CMK (cell line): ENCODE results near the gene CENPP.
A peak's percentile ranks its signal among the peaks of the same experiment; 100 is the strongest.
"Not testable (repeated sequence)": the region's sequence is repeated elsewhere in the genome, so short reads cannot be mapped to it uniquely, and the experiment has no call there.

Experiments
- DNase-seq: peaks from one replicate; pipeline ENCODE4 v3.0.0-alpha.2; 2010; ENCODE audit warnings: low read depth

The CENPP gene

DNA sequence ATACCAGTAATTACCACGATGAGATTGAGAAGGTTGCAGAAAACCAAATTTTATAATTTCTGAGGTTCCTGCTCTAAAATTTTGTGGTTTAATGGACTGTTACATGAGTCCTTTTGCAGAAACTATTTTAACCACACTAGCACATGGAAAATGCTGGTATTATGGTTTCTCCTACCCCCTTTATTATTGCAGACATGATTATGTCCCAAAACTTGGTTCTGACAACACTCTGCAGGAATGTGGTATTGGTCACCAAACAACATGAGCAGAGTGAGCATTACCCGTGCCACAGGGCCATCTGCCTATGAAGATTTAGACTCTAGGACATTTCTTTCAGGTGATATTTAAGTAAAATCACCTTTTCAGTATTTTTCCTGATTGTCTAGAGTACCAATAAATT is 212.8 kb downstream of the CENPP start:
- DNase-seq, result no peak

- no peak for DNase-seq
These were observed 218.2 kb downstream of the CENPP start for GRCh38 chr9:92543972-92544371.

- no peak for DNase-seq
These were observed 219.3 kb downstream of the CENPP start for GRCh38 chr9:92545002-92545510.

GRCh38 chr9:92547356-92547755 is 221.6 kb downstream of the CENPP start:
- DNase-seq, result no peak

- no peak for DNase-seq
These were observed 225.0 kb downstream of the CENPP start for GRCh38 chr9:92550765-92551164.

- DNase-seq, result no peak
These were observed 233.0 kb downstream of the CENPP start for GRCh38 chr9:92558612-92559374.

DNA sequence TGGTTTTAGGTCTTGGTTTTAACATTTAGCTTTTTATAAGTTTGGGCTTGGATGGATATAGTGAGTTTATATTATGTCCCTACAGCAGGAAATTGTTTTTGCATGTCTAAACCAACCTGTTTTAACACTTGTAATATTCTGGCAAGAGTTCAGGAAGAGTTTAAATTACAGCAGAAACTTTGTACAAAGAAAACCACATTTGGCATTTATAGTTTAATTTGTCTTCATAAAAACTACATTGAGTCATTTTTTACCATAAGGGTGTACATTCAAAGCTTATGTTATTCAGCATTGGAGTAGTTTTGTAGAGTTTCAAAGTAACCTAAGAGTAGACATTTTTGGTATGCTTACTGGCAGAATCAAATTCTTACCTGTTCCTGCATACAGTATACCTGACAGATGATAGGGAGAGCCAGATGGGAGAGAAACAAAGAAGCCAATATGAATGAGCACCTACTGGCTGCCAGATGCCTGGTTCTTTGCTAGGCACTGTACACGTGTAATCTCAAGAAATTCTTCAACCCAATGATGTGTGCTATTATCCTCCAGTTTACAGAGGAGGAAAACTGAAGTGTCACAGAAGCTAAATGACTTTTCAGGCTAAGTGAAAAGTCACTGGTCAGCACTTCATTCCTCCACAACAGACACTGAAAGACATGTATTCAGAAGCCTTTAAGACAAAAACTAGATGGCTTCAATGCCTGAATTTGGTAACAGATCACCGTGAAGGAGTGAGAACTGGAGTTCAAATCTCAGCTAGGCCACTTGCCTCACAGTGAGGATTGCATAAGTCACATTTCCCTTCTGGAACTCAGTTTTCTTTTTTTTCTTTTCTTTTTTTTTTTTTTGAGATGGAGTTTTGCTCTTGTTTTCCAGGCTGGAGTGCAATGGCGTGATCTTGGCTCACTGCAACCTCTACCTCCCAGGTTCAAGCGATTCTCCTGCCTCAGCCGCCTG is 235.9 kb downstream of the CENPP start:
- DNase-seq, result no peak

GRCh38 chr9:92562461-92562967 is 236.8 kb downstream of the CENPP start:
- no peak for DNase-seq

GRCh38 chr9:92563116-92564100 is 237.7 kb downstream of the CENPP start:
- DNase-seq, result no peak

GRCh38 chr9:92564504-92564903 is 238.8 kb downstream of the CENPP start:
- no peak for DNase-seq

DNA sequence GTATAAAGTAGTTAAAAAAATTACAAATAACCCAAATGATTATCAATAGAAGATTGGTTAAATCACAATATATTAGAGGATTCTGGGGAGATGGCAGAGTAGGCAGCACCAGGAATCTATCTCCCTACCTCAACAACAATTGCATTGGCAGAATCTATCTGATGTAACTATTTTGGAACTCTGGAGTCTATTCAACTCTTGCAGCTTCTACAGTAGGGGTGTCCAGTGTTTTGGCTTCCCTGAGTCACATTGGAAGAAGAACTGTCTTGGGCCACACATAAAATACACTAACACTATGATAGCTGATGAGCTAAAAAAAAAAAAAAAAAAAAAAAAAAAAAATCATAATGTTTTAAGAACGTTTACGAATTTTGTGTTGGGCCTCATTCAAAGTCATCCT is 239.2 kb downstream of the CENPP start:
- DNase-seq, result no peak

GRCh38 chr9:92571871-92572270 is 246.1 kb downstream of the CENPP start:
- not testable (repeated sequence) for DNase-seq

DNA sequence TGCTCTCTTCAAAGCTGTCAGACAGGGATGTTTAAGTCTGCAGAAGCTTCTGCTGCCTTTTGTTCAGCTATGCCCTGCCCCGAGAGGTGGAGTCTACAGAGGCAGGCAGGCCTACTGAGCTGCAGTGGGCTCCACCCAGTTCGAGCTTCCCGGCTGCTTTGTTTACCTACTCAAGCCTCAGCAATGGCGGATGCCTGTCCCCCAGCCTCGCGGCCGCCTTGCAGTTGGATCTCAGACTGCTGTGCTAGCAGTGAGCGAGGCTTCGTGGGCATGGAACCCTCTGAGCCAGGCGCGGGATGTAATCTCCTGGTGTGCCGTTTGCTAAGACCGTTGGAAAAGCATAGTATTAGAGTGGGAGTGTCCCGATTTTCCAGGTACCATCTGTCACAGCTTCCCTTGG is 247.9 kb downstream of the CENPP start:
- DNase-seq, result not testable (repeated sequence)

GRCh38 chr9:92576175-92576574 is 250.4 kb downstream of the CENPP start:
- DNase-seq, result no peak

DNA sequence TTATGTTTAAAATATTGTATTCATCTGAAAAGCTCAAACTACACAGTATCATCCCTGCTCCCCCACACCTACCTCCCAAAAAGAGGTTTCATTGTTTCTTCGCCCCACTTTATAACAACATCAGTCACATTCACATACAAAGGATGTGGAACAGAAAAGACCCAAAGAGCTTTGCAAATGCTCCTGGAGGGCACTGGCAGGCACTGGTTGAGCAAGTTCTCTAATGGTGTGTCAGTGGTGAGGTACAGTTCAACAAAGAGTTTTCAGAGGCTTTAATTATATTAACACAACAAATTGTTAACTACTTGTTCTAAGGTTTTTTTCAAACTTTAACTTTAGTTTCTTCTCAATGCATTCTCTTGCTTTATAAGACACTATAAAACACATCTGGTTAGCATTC is 264.2 kb downstream of the CENPP start:
- DNase-seq, result no peak

- DNase-seq, result peak; percentile 11
These were observed 264.6 kb downstream of the CENPP start for GRCh38 chr9:92590377-92590776.

DNA sequence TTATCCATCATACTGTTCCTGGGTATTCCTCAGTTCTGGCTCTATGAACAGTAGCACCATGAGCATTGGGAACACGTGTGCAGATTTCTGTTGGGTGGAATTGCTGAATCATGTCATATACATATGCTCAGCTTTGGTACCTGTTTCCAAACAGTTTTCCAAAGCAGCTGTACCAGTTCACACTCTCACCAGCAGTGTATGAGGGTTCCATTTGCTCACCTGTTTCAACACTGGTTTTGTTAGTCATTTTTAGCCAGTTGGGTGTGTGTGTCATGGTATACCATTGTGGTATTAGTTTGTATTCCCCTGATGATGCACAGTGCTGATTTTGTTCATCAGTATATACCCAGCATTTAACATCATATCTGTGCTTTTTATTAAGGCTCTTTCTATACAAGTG is 266.8 kb downstream of the CENPP start:
- DNase-seq, result no peak

- DNase-seq, result no peak
These were observed 267.5 kb downstream of the CENPP start for GRCh38 chr9:92592946-92593861.

GRCh38 chr9:92595075-92595474 is 269.3 kb downstream of the CENPP start:
- DNase-seq, result not testable (repeated sequence)

GRCh38 chr9:92595930-92596329 is 270.2 kb downstream of the CENPP start:
- DNase-seq, result no peak
